B cell (primary cell): ENCODE data around the gene RGP1.

Source experiments
- EZH2 ChIP-seq: IDR thresholded peaks from 2 replicates; pipeline ENCODE4 v1.6.1; 2012; ENCODE audit warnings: borderline replicate concordance, low read depth, mild to moderate bottlenecking, moderate library complexity, low read length; ENCODE audit not compliant: insufficient read depth, poor library complexity, severe bottlenecking
- TF ChIP-seq, protein P1 (sequence below): fragments of 200-600 bp; IDR thresholded peaks from one replicate; pipeline ENCODE4 v1.8.0; 2022; ENCODE audit warnings: antibody characterized with exemption, mild to moderate bottlenecking

GRCh38 chr9:35731415-35732184 lies 17.5 kb upstream of the RGP1 start:
- TF ChIP-seq, protein P1, sequence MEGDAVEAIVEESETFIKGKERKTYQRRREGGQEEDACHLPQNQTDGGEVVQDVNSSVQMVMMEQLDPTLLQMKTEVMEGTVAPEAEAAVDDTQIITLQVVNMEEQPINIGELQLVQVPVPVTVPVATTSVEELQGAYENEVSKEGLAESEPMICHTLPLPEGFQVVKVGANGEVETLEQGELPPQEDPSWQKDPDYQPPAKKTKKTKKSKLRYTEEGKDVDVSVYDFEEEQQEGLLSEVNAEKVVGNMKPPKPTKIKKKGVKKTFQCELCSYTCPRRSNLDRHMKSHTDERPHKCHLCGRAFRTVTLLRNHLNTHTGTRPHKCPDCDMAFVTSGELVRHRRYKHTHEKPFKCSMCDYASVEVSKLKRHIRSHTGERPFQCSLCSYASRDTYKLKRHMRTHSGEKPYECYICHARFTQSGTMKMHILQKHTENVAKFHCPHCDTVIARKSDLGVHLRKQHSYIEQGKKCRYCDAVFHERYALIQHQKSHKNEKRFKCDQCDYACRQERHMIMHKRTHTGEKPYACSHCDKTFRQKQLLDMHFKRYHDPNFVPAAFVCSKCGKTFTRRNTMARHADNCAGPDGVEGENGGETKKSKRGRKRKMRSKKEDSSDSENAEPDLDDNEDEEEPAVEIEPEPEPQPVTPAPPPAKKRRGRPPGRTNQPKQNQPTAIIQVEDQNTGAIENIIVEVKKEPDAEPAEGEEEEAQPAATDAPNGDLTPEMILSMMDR: no peak
- TF ChIP-seq EZH2: no peak
